Stimulated activated CD8-positive, alpha-beta memory T cell treated with anti-CD3 and anti-CD28 coated beads, Interleukin-12 subunit alpha, Interleukin-12 subunit beta, amount 100 ng/mL, for 1 hour (primary cell): ENCODE data around the gene MCOLN1.

Experiments used
- DNase-seq: peaks from one replicate; pipeline ENCODE4 v3.0.0-alpha.2; 2020; ENCODE audit warnings: low read depth

MCOLN1 gene

DNA sequence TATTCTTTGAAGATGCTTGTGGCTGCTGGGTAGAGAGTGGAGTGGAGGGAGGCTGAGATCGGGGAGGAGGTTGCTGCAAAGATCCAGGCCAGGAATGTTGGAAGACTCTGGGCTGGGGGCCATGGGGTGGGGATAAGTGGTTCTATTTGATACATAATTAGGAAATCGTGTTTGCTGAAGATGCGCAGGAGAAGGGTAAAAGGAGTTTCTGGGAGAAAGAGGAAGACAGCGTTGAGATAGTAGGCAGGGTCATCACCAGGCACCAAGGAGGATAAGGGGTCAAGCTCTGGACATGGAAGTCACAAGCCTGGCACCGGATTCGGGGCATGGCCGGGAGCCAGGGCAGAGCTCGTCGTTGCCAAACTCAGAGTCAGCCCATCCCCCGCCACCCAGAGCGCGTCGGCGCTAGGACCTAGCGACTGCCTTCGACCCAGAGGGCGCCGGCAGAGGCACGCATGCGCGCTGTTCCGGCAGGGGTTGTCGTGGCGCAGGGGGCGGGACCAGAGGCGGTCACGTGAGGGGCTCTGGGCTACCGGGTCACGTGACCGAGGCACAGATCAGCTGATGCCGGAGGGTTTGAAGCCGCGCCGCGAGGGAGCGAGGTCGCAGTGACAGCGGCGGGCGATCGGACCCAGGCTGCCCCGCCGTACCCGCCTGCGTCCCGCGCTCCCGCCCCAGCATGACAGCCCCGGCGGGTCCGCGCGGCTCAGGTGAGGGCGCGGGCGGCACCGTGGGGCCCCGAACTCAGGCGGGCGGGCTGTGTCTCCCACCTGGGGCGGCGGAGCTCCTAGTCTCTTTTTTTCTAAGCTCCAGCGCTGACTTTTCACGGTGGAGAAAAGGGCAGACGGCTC, at the start of gene MCOLN1:
MCOLN1 (plus strand) TSS at position 553 of the 851 bp plus-strand sequence; CDS start at position 680, 127 bp downstream.
- DNase-seq = peak; percentile 99

DNA sequence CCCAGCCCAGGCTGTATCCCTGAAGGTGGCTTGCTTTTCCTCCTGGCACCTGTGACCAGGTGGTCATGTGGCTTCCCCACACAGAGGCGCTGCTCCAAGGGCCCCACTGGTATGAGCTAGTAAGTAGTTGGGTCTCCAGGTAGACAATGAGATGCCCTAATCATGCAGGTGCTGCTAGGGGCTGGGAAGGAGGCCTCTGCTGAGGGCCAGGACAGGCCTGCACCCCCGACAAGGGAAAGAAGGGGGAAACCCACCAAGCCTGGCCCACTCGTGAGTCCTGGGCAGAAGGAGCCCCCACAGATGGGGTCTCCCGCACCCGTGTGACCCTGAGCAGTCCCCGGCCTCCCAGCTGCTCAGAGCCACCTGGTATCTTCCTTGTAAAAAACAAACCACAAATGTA, 46.8 kb upstream of the MCOLN1 start:
- no peak for DNase-seq

- no peak for DNase-seq
These were observed 46.2 kb upstream of the MCOLN1 start for GRCh38 chr19:7476241-7476640.

DNA sequence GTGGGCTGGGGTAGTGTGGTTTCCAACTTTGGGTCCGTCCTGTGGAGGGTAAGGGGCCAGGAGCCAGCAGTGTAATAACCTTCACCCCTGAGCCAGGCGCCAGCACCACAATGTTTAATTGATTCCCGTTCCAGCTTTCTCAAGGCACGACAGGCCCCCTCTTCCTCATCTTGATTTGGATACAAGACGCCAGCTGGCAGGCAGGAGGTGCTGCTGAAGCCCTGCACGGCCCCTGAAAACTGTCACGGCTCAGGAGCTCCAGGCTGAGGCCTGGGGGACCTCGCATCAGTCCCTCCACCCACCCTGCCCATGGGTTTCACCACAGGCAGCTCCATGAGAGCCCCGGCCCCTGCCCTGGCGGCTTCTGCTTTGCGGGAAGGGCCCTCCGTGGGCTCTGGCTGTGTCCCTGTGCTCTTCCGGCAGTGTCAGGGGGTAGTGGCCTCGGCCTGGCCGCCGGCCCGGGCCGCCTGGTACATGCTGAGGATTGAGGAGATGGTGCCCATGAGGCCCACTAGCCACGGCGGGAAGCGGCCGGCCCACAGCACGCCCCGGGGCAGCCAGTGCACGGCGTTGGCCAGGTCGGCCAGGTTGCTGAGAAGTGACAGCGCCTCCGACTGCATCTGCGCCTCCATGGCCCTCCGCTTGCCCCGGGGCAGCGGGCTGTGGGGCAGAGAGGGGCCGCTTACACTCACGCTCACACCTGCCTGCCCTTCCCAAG, 45.5 kb upstream of the MCOLN1 start:
- DNase-seq = no peak

DNA sequence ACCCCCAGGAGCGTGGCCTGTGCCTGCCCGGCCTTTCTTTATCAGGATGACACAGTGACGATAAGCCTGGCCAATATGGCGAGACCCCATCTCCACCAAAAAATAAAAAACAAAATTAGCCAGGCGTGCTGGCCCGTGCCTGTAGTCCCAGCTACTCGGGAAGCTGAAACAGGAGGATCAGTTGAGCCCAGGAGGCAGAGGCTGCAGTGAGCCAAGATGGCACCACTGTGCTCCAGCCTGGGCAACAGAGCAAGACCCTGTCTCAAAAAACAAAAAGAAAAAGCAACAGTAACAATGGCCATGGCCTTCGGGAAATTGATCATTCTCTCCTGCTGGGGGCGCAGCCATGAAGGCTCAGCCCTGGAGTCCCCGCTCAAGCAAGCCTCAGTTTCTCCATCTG, 44.7 kb upstream of the MCOLN1 start:
- DNase-seq = no peak

DNA sequence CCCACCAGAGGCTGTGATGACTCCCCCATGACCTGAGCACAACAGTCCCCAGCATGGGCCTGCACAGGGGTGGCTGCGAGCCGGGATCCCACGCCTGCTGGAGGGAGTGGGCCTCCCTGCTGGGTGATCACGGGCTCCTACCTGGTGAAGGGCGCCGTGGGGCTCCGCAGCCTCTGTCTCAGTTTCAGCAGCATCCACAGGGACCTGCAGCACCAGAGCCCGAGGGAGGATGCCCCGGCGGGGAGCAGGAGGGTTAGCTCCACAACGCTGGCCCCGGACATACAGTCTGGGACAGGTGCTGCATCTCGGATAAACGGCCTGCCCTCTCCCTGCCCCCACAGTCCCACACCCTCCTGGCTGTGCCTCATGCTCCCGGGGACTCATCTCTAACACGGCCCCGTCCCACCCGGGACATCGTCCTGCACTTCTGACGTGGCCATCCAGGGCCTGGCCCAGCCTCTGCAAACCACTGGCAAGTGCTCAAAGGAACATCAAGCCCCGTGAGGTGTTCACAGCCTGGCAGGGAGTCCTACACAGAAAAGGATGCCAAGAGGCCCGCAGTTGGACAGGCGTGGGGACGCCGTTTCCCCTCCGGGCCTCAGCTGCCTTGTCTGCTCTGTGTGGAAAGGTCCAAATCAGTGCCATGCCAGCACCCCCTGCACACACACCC, 44.1 kb upstream of the MCOLN1 start:
- no peak for DNase-seq

GRCh38 chr19:7478843-7479227, 43.6 kb upstream of the MCOLN1 start:
- DNase-seq = no peak

DNA sequence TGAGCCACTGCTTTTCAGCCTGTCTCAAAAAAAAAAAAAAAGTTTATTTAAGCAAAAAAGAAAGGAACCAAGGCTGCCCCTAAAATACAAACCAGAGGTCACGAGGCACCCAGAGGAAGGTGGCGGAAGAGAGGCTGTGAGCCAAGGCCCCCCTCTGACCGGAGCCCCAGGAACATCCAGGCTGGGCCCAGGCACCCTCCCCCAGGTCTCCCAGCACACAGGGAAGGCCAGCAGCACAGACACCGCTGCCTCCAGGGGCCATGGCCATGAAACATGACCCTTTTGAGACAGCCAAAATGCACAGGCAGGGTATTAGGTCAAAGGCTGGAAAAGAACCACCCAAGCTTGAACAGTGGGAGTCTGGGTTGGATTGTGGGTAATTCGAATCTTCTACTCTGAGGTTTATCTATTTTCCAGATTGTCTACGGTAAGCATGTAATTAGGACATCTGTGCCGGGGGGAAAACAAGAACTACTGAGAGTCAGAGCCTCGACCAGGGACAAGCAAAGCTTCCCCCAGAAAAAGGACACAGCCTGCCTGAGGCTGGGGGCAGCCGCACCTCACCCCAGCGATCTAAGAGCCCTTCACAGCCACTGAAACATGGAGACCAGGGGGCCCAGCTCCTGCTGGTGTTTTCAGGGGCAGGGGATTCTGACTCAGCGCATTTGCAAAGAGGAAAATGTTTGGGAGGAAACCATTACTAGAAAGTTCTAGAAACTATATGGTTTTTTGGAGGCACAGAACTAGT, 42.0 kb upstream of the MCOLN1 start:
- no peak for DNase-seq

DNA sequence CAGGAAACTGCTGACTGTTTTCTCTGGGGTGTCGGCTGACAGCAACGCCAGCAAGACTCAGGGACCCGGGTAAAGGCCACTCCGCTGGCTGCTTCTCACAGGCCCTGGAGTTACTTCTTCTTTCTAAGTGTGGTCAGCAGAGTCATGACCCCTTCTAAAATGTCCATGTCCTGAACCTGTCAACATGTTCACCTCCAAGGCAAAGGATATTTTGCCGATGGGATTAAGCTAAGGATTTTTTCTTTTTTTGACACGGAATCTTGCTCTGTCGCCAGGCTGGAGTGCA, 41.5 kb upstream of the MCOLN1 start:
- DNase-seq = no peak

DNA sequence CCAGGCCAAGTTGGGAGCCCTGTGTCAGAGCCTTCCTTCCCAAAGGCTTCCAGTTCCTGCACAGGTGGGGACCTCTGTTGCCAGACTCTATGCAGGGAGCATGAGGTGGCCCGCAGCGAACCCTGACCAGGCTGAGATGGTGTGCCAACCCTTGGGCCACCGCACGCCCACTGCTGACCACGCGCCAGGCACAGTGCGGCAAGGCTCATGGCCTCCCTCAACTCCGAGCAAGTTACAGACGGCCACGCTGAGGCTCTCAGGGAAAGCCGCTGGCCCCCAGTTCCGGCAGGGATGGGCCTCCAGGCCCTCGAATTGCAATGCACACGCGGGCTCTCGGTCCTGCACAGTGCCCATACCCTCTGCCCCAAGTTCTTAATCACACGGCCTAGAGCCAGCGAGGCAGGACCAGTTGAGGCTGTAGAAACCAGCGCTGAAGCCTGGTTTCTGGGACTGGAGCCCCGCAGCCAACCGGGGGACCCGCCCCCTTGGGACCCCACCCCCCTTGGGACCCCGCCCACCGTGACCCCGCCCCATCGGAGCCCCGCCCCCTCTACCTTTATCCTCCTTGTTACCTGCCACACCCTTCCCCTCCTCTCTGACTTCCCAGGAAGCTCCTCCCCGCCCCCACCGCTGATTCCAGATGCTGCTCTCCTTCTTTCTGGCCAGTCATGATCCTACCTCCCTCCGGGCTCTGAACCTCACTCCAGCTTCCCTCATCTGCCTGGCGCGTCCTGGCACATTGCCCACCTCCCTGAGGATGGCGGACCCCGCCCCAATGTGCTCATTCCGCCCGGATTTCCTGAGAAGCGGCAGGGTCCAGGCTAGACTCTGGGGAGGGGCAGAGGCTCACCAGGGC, 39.6 kb upstream of the MCOLN1 start:
- no peak for DNase-seq

DNA sequence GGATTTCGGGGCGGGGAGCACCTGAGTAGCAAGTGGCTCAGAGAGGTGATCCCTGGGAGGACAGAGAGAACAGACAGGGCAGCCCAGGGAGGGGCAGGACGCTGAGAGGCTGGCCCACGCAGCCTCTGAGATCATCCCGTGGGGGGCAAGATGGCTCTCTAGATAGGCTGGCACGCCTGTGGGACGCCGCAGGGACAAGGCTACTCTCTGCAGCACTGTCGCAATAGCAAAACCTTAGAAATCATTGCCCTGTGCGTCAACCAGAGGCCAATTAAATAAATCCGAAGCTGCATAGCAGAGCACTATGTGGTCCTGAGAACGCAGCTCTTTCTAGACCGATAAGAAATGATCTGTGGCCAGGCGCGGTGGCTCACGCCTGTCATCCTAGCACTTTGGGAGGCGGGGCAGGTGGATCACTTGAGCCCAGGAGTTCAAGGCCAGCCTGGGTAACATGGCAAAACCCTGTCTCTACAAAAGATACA, 38.7 kb upstream of the MCOLN1 start:
- no peak for DNase-seq

DNA sequence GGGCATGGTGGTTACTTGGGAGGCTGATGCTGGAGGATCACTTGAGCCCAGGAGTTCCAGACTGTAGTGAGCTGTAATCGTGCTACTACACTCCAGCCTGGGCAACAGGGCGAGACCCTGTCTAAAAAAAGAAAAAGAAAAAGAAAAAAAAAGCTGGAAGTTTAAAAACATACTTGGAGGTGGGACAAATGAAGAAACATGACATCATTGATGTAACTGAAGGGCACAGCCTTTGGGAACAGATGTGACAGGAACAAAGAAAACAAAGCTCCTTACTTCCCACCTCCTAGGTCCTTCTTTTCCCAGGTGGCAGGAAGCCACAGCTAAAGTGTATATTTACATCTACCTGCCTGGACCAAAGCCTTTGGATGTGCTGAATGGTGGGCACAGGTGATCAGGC, 35.5 kb upstream of the MCOLN1 start:
- DNase-seq = no peak

DNA sequence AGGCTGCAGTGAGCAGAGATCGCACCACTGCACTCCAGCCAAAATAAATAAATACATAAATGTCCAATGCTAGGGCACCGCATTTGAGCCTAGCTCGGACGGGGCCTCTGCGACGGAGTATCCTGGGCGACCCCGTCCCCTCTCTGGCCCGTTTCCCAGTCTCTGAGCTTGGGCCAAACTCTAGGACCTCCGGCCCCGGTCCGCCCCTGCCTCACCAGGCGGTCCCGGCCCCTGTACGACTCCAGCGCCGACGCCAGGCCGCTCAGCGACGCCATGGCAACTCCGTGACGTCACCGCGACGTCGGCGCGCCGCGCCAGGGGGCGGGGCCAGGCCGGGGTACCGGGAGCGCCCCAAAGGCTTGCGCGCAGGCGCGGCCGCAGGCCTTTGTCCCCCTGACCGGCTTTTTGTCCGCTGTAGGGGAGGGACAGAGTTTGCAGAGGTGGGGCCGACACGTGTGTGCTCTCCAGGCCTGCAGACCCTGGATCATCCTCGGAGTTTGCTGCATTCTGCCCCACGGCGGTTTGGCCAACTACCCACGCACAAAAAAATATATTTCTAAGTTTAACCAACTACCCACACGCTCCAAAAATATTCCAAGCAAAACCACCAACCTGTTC, 33.6 kb upstream of the MCOLN1 start, which contains the start of gene PEX11G:
PEX11G (minus strand) TSS at position 300 of the 618 bp plus-strand sequence; CDS start at position 275, 25 bp downstream.
- peak; percentile 84 for DNase-seq

DNA sequence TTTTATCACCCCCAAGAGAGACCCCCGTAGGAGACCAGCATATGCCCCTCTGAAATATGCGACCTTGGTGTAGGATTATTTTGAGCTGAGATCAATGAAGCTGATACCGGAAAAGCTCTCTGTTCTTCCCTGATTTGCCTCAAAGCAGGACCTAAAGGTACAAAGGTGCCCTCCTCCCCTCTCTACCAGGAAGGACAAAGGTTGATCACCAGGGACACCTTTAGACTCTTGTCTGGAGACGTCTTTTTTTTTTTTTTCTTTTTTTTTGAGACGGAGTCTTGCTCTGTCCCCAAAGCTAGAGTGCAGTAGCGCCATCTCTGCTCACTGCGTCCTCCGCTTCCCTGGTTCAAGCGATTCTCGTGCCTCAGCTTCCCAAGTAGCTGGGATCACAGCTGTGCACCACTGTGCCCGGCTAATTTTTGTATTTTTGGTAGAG, 32.8 kb upstream of the MCOLN1 start:
- DNase-seq = no peak

DNA sequence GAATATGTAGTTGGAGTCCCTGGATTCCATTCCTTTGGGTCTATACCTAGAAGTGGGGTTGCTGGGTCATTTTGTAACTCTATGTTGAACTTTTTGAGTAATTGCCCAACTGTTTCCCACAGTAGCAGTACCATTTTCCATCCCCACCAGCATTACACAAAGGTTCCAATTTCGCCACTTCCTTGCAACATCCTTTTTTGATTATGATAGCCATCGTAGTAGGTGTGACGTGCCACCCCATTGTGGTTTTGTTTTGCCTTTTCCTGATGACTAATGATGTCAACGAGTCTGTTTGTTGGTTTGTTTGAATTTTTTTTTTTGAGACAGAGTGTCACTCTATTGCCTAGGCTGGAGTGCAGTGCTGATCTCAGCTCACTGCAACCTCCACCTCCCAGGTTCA, 30.3 kb upstream of the MCOLN1 start:
- no peak for DNase-seq

- DNase-seq = no peak
These were observed 29.9 kb upstream of the MCOLN1 start for GRCh38 chr19:7492558-7492957.

DNA sequence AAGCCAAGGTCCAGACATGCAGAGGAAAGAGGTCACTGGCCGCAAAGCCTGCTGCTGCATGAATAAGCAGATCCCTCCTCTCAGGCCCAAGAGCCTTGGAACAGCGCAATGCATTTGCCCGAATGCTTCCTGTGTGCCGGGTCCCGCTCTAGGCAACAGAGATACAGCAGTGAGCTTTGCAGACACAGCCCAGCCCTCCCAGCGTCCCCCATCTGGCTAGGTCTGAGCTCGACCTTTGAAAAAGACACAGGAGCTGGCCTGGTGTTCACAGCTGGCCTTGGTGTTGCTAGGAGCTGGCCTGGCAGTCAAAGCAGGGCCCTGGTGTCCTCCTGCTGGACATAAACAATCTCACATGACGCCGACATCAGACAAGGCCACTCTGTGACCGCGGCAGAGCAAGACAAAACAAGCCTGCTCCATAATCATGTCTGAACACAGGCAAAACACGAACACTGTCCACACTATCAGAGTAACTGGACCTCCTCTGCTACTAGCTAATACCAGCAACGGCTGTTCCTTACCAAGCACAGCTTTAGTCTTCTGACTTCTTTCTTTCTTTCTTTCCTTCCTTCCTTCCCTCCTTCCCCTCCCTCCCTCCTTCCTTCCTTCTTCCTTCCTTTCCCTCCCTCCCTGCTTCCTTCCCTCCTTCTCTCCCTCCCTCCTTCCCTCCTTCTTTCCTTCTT, 27.9 kb upstream of the MCOLN1 start:
- DNase-seq = no peak

GRCh38 chr19:7497292-7497691, 25.1 kb upstream of the MCOLN1 start:
- DNase-seq = no peak

DNA sequence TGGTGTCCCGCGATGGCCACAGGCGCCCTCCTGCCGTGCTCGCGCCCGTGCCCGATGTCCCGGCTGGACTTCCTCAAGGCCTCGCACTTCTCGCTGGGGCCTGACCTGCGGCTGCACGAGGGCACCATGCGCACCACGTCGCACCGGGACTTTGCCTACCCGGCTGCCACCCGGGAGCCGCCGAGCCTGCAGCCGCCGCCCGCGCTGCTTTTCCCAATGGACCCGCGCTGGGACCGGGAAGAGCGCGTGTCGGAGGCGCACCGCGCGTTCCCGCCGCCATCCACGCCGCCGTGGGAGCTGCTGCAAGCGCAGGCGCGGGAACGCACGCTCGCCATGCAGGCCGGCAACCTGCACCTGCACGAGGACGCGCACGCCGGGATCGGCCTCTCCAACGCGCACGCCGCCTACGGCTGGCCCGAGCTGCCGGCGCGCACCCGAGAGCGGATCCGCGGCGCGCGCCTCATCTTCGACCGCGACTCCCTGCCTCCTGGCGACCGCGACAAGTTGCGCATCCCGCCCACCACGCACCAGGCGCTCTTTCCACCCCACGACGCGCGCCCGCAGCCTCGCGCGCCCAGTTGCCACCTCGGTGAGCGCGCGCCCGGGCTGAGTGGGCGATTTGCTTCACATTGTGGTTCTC, 21.5 kb upstream of the MCOLN1 start:
- DNase-seq = no peak

DNA sequence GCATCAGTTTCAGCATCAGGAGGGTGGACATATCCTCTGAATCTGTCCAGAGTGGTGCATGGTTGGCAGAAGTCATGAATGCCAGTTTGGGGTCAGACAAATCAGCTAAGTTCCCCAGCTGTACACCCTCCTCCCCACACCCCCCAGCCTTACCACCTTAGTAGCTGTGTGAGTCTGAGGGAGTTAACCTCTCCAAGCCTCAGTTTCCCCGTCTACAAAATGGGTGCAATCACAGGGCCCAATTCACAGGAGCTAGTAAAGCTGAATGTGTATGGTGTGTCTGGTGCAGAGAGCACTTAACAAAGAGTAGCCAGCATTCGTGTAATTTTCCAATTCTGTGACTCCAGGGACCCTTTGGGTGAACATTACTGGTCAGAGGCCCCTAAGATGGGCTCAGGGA, 19.9 kb upstream of the MCOLN1 start:
- DNase-seq = no peak
